Measurements from ENCODE around the gene PALD1. TPM values are rescaled to one million over a fixed set of nuclear protein-coding genes. Genes with fewer than 3 reads are reported as not detected.

Gene PALD1
- total and polyA plus RNA-seq, 2 of the 4 experiments (the other 2 are of a cell fraction), result 0.12 to 0.18 TPM

- TF ChIP-seq MAZ (IDR thresholded peaks at IDR 0.05; ENCODE audit: borderline replicate concordance, low read depth, low read length), result no peak
Observed at GRCh38 chr10:70507966-70508365, 29.4 kb downstream of the PALD1 start (continued).

GRCh38 chr10:70508912-70509756 is 30.6 kb downstream of the PALD1 start:
- Histone ChIP-seq H2AK9ac (replicated peaks; ENCODE audit: low read depth, low read length, poor library complexity) (no peak overlapping the region), H3K27ac (ENCODE audit: insufficient read depth, low read length) (no peak overlapping the region), H3K9me3 (ENCODE audit: control insufficient read depth, insufficient read depth, low read length) (no peaks in the 10 kb centered on the region), H3K27me3 (ENCODE audit: control insufficient read depth, insufficient read depth, low read length) (peaks cover 15% of the 10 kb centered on the region), H3K79me1 (ENCODE audit: low read depth in 1 of 2, low read length in 2 of 2) (no peaks in the 10 kb centered on the region), H4K91ac (ENCODE audit: insufficient read depth, low read depth, low read length) (no peak overlapping the region), H3K36me3 (ENCODE audit: control insufficient read depth, insufficient read depth, low read length) (no peaks in the 10 kb centered on the region), H3K4me2 (ENCODE audit: low read depth, low read length) (no peak overlapping the region), H3K23ac (ENCODE audit: low read depth, low read length) (no peak overlapping the region), H2BK5ac (ENCODE audit: low read depth, low read length, poor library complexity, severe bottlenecking) (no peak overlapping the region), H3K4ac (ENCODE audit: low read depth, low read length) (no peak overlapping the region), H2AFZ (replicated peaks; ENCODE audit: low read length, poor library complexity) (peak overlapping the region; percentile 50), H4K5ac (ENCODE audit: low read depth, low read length) (no peak overlapping the region), H3K4me3 (ENCODE audit: insufficient read depth, low read depth, low read length) (no peak overlapping the region), H2BK15ac (ENCODE audit: low read depth, low read length) (no peak overlapping the region), H3K14ac (replicated peaks; ENCODE audit: low read depth, low read length) (no peak overlapping the region), H2AK5ac (ENCODE audit: low read depth, low read length) (no peak overlapping the region), H4K8ac (ENCODE audit: low read depth in 2 of 2, low read length in 2 of 2) (no peak overlapping the region), H2BK120ac (ENCODE audit: low read depth, low read length) (no peak overlapping the region), H3K18ac (ENCODE audit: low read depth, low read length) (no peak overlapping the region), H3K9me1 (ENCODE audit: insufficient read depth, low read length) (no peaks in the 10 kb centered on the region), H3K56ac (ENCODE audit: extremely low read depth, insufficient read depth, low read length) (no peak overlapping the region), H4K20me1 (ENCODE audit: insufficient read depth, low read length) (no peaks in the 10 kb centered on the region), H2BK20ac (ENCODE audit: low read depth, low read length) (no peak overlapping the region), H3K9ac (ENCODE audit: low read depth, low read length) (no peak overlapping the region), H3K4me1 (ENCODE audit: control insufficient read depth, insufficient read depth, low read length) (peaks cover 4% of the 10 kb centered on the region; the same call in 1 of the 2 replicates)
- dilution Hi-C loops (cut with HindIII; ENCODE audit: low sequenced_read_pairs, unreplicated experiment) (no loop called here), in situ Hi-C loops (cut with MboI; ENCODE audit: low sequenced_read_pairs) (no loop called here), intact Hi-C loops (cut with micrococcal nuclease) (no loop called here)
- 40% methylated on average over 3 of the region's 14 CpGs; no CpG with 5 or more reads in 1 of the 2 experiments for WGBS, 2 experiments (ENCODE audit: extremely low coverage in 2 of 2, insufficient read length in 1 of 2)
- no TSS peak for BruUV-seq (replicated peaks)
- peak; percentile 34 for ATAC-seq (ENCODE audit: low read depth)
- CTCF ChIA-PET, result no interaction called here
- DNase-seq, result peak; percentile 28
- POLR2A ChIA-PET (ENCODE audit: unreplicated experiment), result no interaction called here
- no peak for TF ChIP-seq CHD1 (IDR thresholded peaks at IDR 0.05; ENCODE audit: low read depth, low read length)
- TF ChIP-seq CTCF (conservative IDR thresholded peaks at IDR 0.05; ENCODE audit: low read depth, low read length), result no peak
- TF ChIP-seq USF2 (IDR thresholded peaks at IDR 0.05; ENCODE audit: low read depth, low read length), result no peak
- no peak for TF ChIP-seq MAFK (IDR thresholded peaks at IDR 0.05; ENCODE audit: low read depth, low read length)
- no peak for TF ChIP-seq SMC3 (IDR thresholded peaks at IDR 0.05; ENCODE audit: low read depth, low read length)
- TF ChIP-seq RCOR1 (IDR thresholded peaks at IDR 0.05; ENCODE audit: insufficient replicate concordance, low read length), result no peak
- no peak for TF ChIP-seq MXI1 (IDR thresholded peaks at IDR 0.05; ENCODE audit: borderline replicate concordance, low read depth, low read length)
- TF ChIP-seq MAZ (IDR thresholded peaks at IDR 0.05; ENCODE audit: borderline replicate concordance, low read depth, low read length), result no peak
- no peak for TF ChIP-seq ELK1 (IDR thresholded peaks at IDR 0.05; ENCODE audit: borderline replicate concordance, low read depth, low read length)
- TF ChIP-seq FOS (IDR thresholded peaks at IDR 0.05; ENCODE audit: low read depth, low read length), result no peak
- no peak for TF ChIP-seq RFX5 (IDR thresholded peaks at IDR 0.05; ENCODE audit: low read depth, low read length)
- no peak for TF ChIP-seq RAD21 (IDR thresholded peaks at IDR 0.05; ENCODE audit: low read length)

All from IMR-90 (cell line).